Nephron (organoid): ENCODE measurements around the gene CNBD2.
"Not testable (repeated sequence)": the region's sequence is repeated elsewhere in the genome, so short reads cannot be mapped to it uniquely, and the experiment has no call there.

ENCODE experiments used
- H3K27ac Mint-ChIP-seq, 3 experiments: 2 replicates each; pipeline ENCODE4 v1.8.0; 2020; ENCODE audit warnings: mixed read lengths in 3 of 3, mild to moderate bottlenecking in 2 of 3, moderate library complexity in 1 of 3
- H3K27me3 Mint-ChIP-seq: 2 replicates; pipeline ENCODE4 v1.8.0; 2021; ENCODE audit warnings: low read depth, mild to moderate bottlenecking, moderate library complexity, mixed read lengths
- H3K36me3 Mint-ChIP-seq: 2 replicates; pipeline ENCODE4 v1.8.0; 2020; ENCODE audit warnings: low read depth, mixed read lengths
- H3K4me1 Mint-ChIP-seq: 2 replicates; pipeline ENCODE4 v1.8.0; 2020; ENCODE audit warnings: mixed read lengths
- H3K4me3 Mint-ChIP-seq, 3 experiments: 2 replicates each; pipeline ENCODE4 v1.8.0; 2020; ENCODE audit warnings: mild to moderate bottlenecking in 3 of 3, mixed read lengths in 3 of 3, moderate library complexity in 2 of 3
- H3K9me3 Mint-ChIP-seq: 2 replicates; pipeline ENCODE4 v1.8.0; 2020; ENCODE audit warnings: mixed read lengths
- TF ChIP-seq, protein P1 (sequence below), 3 experiments: fragments of 200-600 bp; sonication (generic); IDR thresholded peaks; one replicate each; pipeline ENCODE4 v1.5.0; 2021; ENCODE audit warnings: antibody characterized with exemption in 3 of 3; ENCODE audit not compliant: unreplicated experiment in 3 of 3

CNBD2 gene

DNA sequence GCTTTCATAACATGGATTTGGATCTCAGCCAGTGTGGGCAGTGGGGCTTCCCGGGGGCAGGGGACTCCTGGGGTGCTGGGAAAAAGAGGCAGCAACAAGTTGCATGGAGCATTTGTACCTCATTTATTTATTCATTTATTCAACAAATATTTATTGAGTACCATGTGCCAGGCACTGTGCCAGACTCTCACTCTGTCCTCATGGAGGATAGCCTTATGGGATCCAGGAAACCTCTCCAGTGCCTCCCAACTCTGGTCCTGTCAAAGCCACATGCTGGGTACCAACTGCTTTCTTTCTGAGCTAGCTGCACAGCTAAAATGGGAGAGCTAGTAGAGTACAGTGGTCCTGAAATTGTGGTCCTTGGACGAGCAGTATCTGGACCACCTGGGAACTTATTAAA, 98.4 kb downstream of the CNBD2 start:
- Mint-ChIP-seq H3K36me3 (no peaks in the 10 kb centered on the region), H3K27me3 (peaks cover 5% of the 10 kb centered on the region), H3K9me3 (peaks cover 2% of the 10 kb centered on the region), H3K4me1 (no peaks in the 10 kb centered on the region), H3K27ac (peak overlapping the region in 1 of 3 experiments; percentile 52), H3K4me3 (peak overlapping the region in 1 of 3 experiments; percentile 76)
- TF ChIP-seq, protein P1, sequence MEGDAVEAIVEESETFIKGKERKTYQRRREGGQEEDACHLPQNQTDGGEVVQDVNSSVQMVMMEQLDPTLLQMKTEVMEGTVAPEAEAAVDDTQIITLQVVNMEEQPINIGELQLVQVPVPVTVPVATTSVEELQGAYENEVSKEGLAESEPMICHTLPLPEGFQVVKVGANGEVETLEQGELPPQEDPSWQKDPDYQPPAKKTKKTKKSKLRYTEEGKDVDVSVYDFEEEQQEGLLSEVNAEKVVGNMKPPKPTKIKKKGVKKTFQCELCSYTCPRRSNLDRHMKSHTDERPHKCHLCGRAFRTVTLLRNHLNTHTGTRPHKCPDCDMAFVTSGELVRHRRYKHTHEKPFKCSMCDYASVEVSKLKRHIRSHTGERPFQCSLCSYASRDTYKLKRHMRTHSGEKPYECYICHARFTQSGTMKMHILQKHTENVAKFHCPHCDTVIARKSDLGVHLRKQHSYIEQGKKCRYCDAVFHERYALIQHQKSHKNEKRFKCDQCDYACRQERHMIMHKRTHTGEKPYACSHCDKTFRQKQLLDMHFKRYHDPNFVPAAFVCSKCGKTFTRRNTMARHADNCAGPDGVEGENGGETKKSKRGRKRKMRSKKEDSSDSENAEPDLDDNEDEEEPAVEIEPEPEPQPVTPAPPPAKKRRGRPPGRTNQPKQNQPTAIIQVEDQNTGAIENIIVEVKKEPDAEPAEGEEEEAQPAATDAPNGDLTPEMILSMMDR (IDR thresholded peaks at IDR 0.05; ENCODE audit: unreplicated experiment in 3 of 3), result no peak

DNA sequence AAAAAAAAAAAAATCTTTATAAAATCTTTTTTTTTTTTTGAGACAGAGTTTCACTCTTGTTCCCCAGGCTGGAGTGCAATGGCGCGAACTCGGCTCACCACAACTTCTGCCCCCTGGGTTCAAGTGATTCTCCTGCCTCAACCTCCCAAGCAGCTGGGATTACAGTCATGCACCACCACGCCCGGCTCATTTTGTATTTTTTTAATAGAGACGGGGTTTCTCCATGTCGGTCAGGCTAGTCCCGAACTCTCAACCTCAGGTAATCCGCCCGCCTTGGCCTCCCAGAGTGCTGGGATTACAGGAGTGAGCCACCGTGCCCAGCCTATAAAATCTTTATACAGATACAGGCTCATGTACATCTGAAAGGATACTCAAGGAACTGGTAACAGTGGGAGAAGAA, 100.1 kb downstream of the CNBD2 start:
- not testable (repeated sequence) for H3K36me3 Mint-ChIP-seq, H3K27ac Mint-ChIP-seq, H3K4me3 Mint-ChIP-seq, H3K27me3 Mint-ChIP-seq, H3K9me3 Mint-ChIP-seq, H3K4me1 Mint-ChIP-seq

DNA sequence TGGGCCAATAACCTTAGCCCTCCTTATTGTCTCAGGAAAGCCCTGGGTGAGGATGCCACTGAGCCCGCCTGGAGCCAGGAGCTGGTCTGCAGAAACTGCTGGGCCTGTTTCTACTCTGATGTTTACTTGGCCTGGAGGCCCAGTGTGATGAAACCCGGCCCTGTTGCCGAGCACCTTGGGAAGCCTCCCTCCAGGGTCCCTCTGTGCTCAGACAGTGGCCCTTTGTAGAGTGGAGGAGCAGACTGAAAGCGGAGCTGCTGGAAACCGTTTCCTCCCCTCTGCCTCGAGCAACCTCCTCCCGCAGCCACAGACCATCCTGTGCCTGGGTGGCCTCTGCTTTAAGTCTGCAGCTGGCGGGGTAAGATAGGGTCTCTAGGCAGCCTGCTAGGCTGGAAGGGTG, 102.1 kb downstream of the CNBD2 start:
- H3K9me3 Mint-ChIP-seq, result no peaks in the 10 kb centered on the region
- TF ChIP-seq, protein P1 (IDR thresholded peaks at IDR 0.05; ENCODE audit: unreplicated experiment in 3 of 3), result no peak
- no peak overlapping the region for H3K4me3 Mint-ChIP-seq
- H3K4me1 Mint-ChIP-seq, result no peaks in the 10 kb centered on the region
- H3K27ac Mint-ChIP-seq, result peak overlapping the region in 2 of 3 experiments; percentile 13 to 58
- no peaks in the 10 kb centered on the region for H3K36me3 Mint-ChIP-seq
- peaks cover 4% of the 10 kb centered on the region for H3K27me3 Mint-ChIP-seq

DNA sequence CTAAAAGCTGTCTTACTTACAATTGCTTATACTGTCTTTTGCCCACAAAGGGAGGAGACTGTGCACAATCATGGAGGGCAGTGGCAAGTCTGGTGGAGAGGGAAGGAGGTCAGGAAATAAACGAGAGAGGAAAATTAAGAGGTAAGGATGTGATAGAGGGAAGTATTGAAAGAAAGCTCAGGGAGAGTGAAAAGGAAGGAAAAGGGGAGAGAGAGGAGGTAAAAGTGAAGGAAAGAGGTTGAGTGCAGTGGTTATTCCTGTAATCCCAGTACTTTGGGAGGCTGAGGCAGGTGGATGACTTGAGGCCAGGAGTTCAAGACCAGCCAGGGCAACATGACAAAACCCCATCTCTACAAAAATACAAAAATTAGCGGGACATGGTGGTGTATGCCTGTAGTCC, 103.5 kb downstream of the CNBD2 start:
- TF ChIP-seq, protein P1 (IDR thresholded peaks at IDR 0.05; ENCODE audit: unreplicated experiment in 3 of 3), result no peak
- Mint-ChIP-seq H3K27ac (no peak overlapping the region), H3K36me3 (no peaks in the 10 kb centered on the region), H3K4me3 (no peak overlapping the region), H3K4me1 (no peaks in the 10 kb centered on the region), H3K9me3 (no peaks in the 10 kb centered on the region), H3K27me3 (no peaks in the 10 kb centered on the region)

DNA sequence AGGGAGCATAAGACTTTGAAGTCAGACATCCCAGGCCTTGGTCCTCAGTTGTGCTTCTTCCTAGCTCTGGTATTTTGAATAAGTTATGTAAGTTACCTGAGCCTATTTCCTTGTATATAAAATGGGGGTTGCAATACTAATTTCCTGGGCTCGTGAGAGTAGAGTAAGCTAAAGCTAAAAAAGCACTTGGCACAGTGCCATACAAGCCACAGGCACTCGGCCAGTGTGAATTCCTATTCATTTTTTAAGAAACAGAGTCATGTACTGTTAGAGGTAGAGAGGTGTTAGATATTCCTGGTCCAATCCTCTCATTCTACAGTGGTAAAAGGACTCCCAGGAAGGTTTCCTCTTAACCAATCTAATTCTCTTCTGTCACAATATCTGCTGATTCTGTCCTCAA, 106.6 kb downstream of the CNBD2 start:
- no peak overlapping the region for H3K4me3 Mint-ChIP-seq
- no peaks in the 10 kb centered on the region for H3K9me3 Mint-ChIP-seq
- no peak overlapping the region for H3K27ac Mint-ChIP-seq
- peaks cover 12% of the 10 kb centered on the region for H3K27me3 Mint-ChIP-seq
- TF ChIP-seq, protein P1 (IDR thresholded peaks at IDR 0.05; ENCODE audit: unreplicated experiment in 3 of 3), result no peak
- H3K36me3 Mint-ChIP-seq, result no peaks in the 10 kb centered on the region
- H3K4me1 Mint-ChIP-seq, result no peaks in the 10 kb centered on the region

DNA sequence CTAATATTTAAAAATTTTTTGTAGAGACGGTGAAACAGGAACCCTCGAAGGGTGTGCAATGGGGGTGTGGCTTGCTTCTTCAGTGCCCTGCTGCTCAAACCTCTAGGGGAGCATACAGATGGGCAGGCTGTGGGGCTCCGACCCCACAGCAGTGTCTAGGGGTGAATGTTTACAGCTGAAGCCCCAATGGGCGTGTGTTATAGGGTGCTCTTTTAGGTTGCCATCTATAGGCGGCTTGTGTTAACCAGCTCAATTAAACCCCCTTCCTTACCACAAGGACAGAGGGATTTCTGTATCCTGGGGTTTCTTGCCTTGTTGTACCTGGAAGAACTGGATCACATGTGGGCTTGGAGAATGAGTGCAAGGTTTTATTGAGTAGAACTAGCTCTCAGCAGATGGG, 109.4 kb downstream of the CNBD2 start:
- not testable (repeated sequence) for H3K4me3 Mint-ChIP-seq, H3K4me1 Mint-ChIP-seq, H3K27ac Mint-ChIP-seq, H3K36me3 Mint-ChIP-seq, H3K9me3 Mint-ChIP-seq
- peaks cover 14% of the 10 kb centered on the region for H3K27me3 Mint-ChIP-seq

DNA sequence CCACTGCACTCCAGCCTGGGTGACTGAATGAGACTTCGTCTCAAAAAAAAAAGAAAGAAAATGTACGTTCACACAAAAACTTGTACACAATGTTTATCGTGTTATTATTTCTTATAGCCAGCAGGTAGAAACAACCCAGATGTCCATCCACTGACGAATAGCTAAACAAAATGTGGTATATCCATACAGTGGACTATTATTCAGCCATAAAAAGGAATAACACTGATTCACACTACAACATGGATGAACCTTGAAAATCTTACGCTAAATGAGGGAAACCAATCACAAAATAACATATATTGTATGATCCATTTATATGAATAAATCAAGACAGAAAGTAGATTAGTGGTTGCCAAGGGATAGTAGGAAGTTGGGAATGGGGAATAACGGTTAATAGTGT, 111.1 kb downstream of the CNBD2 start:
- TF ChIP-seq, protein P1 (IDR thresholded peaks at IDR 0.05; ENCODE audit: unreplicated experiment in 3 of 3), result no peak
- H3K27ac Mint-ChIP-seq, result no peak overlapping the region
- H3K36me3 Mint-ChIP-seq, result no peaks in the 10 kb centered on the region
- H3K4me3 Mint-ChIP-seq, result no peak overlapping the region
- peaks cover 14% of the 10 kb centered on the region for H3K27me3 Mint-ChIP-seq
- no peaks in the 10 kb centered on the region for H3K9me3 Mint-ChIP-seq
- H3K4me1 Mint-ChIP-seq, result no peaks in the 10 kb centered on the region

DNA sequence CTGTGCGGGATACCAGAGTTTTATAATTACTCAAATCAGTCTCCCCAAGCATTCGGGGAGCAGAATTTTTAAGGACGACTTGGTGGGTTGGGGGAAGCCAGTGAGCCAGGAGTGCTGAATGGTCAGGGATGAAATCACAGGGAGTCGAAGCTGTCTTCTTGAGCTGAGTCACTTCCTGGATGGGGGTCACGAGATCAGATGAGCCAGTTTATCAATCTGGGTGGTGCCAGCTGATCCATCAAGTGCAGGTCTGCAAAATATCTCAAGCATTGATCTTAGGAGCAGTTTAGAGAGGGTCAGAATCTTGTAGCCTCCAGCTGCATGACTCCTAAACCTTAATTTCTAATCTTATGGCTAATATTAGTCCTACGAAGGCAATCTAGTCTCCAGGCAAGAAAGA, 111.6 kb downstream of the CNBD2 start:
- not testable (repeated sequence) for H3K27ac Mint-ChIP-seq, H3K9me3 Mint-ChIP-seq, H3K36me3 Mint-ChIP-seq, H3K4me1 Mint-ChIP-seq, H3K4me3 Mint-ChIP-seq
- peaks cover 15% of the 10 kb centered on the region for H3K27me3 Mint-ChIP-seq
